GM18508 (cell line): ENCODE measurements around the gene ARL13B.
"Not testable (repeated sequence)": the region's sequence is repeated elsewhere in the genome, so short reads cannot be mapped to it uniquely, and the experiment has no call there.

ENCODE experiments used
- ATAC-seq: cut with Tn5 transposase; IDR thresholded peaks from one replicate; pipeline ENCODE4 v1.9.1; 2021; ENCODE audit warnings: moderate number of reproducible peaks; ENCODE audit not compliant: insufficient read depth, unreplicated experiment

Gene ARL13B

GRCh38 chr3:94050546-94050945, 70.6 kb downstream of the ARL13B start:
- no peak for ATAC-seq

- no peak for ATAC-seq
Measured at GRCh38 chr3:94061297-94061696, 81.3 kb downstream of the ARL13B start.

GRCh38 chr3:94062513-94063404, 82.8 kb downstream of the ARL13B start, which contains the start of the genes DHFR2 and NSUN3:
Gene DHFR2 (minus strand): TSS chr3:94062916. CDS start chr3:94061511, 1,405 bp downstream.
Gene NSUN3 (plus strand): TSS chr3:94063061. CDS start chr3:94063127, 66 bp downstream.
- peak; percentile 86 for ATAC-seq

GRCh38 chr3:94063496-94064119, 83.7 kb downstream of the ARL13B start:
- ATAC-seq = no peak

GRCh38 chr3:94064243-94064860, 84.4 kb downstream of the ARL13B start:
- ATAC-seq = no peak

GRCh38 chr3:94065122-94065521, 85.2 kb downstream of the ARL13B start:
- ATAC-seq = no peak

- ATAC-seq = no peak
Measured at GRCh38 chr3:94065819-94066480, 86.0 kb downstream of the ARL13B start.

- no peak for ATAC-seq
Measured at GRCh38 chr3:94066506-94067500, 86.8 kb downstream of the ARL13B start.

- ATAC-seq = no peak
Measured at GRCh38 chr3:94069194-94069813, 89.3 kb downstream of the ARL13B start.

- peak; percentile 78 for ATAC-seq
Measured at GRCh38 chr3:94070341-94070911, 90.5 kb downstream of the ARL13B start.

- peak; percentile 72 for ATAC-seq
Measured at GRCh38 chr3:94071713-94072284, 91.8 kb downstream of the ARL13B start.

- ATAC-seq = no peak
Measured at GRCh38 chr3:94076055-94076454, 96.1 kb downstream of the ARL13B start.

GRCh38 chr3:94080552-94080951, 100.6 kb downstream of the ARL13B start:
- not testable (repeated sequence) for ATAC-seq

- ATAC-seq = no peak
Measured at GRCh38 chr3:94081884-94082283, 101.9 kb downstream of the ARL13B start.

- ATAC-seq = no peak
Measured at GRCh38 chr3:94082391-94082937, 102.5 kb downstream of the ARL13B start.

- peak; percentile 80 for ATAC-seq
Measured at GRCh38 chr3:94083261-94083660, 103.3 kb downstream of the ARL13B start.

- no peak for ATAC-seq
Measured at GRCh38 chr3:94089126-94089525, 109.2 kb downstream of the ARL13B start.

- no peak for ATAC-seq
Measured at GRCh38 chr3:94092086-94092485, 112.1 kb downstream of the ARL13B start.
